GM12892 (cell line): ENCODE measurements around the gene UGT1A8.
"Not testable (repeated sequence)": the region's sequence is repeated elsewhere in the genome, so short reads cannot be mapped to it uniquely, and the experiment has no call there.

Experiments used
- POLR2A ChIP-seq: IDR thresholded peaks from 2 replicates; pipeline ENCODE4 v1.6.1; 2011; ENCODE audit warnings: low read depth, low read length, control low read depth
- POLR2AphosphoS5 ChIP-seq: IDR thresholded peaks from 2 replicates; pipeline ENCODE4 v1.6.1; 2011; ENCODE audit warnings: low read depth, low read length, control low read depth
- TAF1 ChIP-seq: IDR thresholded peaks from 2 replicates; pipeline ENCODE4 v1.6.1; 2011; ENCODE audit warnings: low read depth, mild to moderate bottlenecking, control low read depth, low read length, borderline replicate concordance

- TF ChIP-seq POLR2A, POLR2AphosphoS5, TAF1: not testable (repeated sequence)
Measured at GRCh38 chr2:233646033-233646432, 28.6 kb downstream of the UGT1A8 start.
